GM19239 (cell line): ENCODE data around the gene ABHD12.
"Not testable (repeated sequence)": the region's sequence is repeated elsewhere in the genome, so short reads cannot be mapped to it uniquely, and the experiment has no call there.

Experiments used
- DNase-seq: peaks from one replicate; pipeline ENCODE4 v3.0.0; 2011; ENCODE audit warnings: low spot score; ENCODE audit not compliant: insufficient read length
- FAIRE-seq: peaks from 2 replicates; lab custom pipeline; 2011; peaks lifted over from hg19 to GRCh38; lab: Jason Lieb, UNC

Gene ABHD12

GRCh38 chr20:25271486-25272222 is 119.0 kb downstream of the ABHD12 start:
- DNase-seq: no peak
- FAIRE-seq: no peak

- DNase-seq: no peak
- no peak for FAIRE-seq
These were observed 119.8 kb downstream of the ABHD12 start for GRCh38 chr20:25270829-25271251.

GRCh38 chr20:25269833-25270170 is 120.8 kb downstream of the ABHD12 start:
- no peak for DNase-seq
- no peak for FAIRE-seq

- no peak for FAIRE-seq
These were observed 121.4 kb downstream of the ABHD12 start for GRCh38 chr20:25269057-25269832.

GRCh38 chr20:25260770-25261437 is 129.7 kb downstream of the ABHD12 start:
- FAIRE-seq, DNase-seq: not testable (repeated sequence)

More at GRCh38 chr20:25269057-25269832, 121.4 kb downstream of the ABHD12 start:
- DNase-seq: no peak

GRCh38 chr20:25259788-25260254 is 130.8 kb downstream of the ABHD12 start:
- FAIRE-seq: no peak
- no peak for DNase-seq

- no peak for FAIRE-seq
- no peak for DNase-seq
These were observed 131.3 kb downstream of the ABHD12 start for GRCh38 chr20:25259358-25259757.

GRCh38 chr20:25258828-25259227 is 131.8 kb downstream of the ABHD12 start:
- no peak for FAIRE-seq
- DNase-seq: no peak

- DNase-seq (no peak), FAIRE-seq (no peak)
These were observed 132.2 kb downstream of the ABHD12 start for GRCh38 chr20:25258476-25258805.

- DNase-seq (no peak), FAIRE-seq (no peak)
These were observed 132.7 kb downstream of the ABHD12 start for GRCh38 chr20:25257756-25258475.

GRCh38 chr20:25257130-25257529 is 133.5 kb downstream of the ABHD12 start:
- DNase-seq (no peak), FAIRE-seq (no peak)

GRCh38 chr20:25256226-25256859 is 134.3 kb downstream of the ABHD12 start:
- DNase-seq (no peak), FAIRE-seq (no peak)

- FAIRE-seq (no peak), DNase-seq (no peak)
These were observed 135.5 kb downstream of the ABHD12 start for GRCh38 chr20:25254986-25255680.

- DNase-seq: no peak
- FAIRE-seq: no peak
These were observed 136.1 kb downstream of the ABHD12 start for GRCh38 chr20:25254571-25254970.

- no peak for FAIRE-seq
- no peak for DNase-seq
These were observed 136.9 kb downstream of the ABHD12 start for GRCh38 chr20:25253606-25254275.

- DNase-seq (no peak), FAIRE-seq (no peak)
These were observed 137.8 kb downstream of the ABHD12 start for GRCh38 chr20:25252686-25253421.

GRCh38 chr20:25252230-25252651 is 138.4 kb downstream of the ABHD12 start:
- FAIRE-seq (no peak), DNase-seq (no peak)

- DNase-seq: no peak
- FAIRE-seq: no peak
These were observed 139.1 kb downstream of the ABHD12 start for GRCh38 chr20:25251558-25251957.
